Astrocyte of the cerebellum (primary cell): Measurements from ENCODE around the gene SCP2.
A peak's percentile ranks its signal among the peaks of the same experiment; 100 is the strongest.

Experiments
- DNase-seq: peaks from one replicate; pipeline ENCODE4 v3.0.0-alpha.2; 2011; ENCODE audit warnings: low read depth
- H3K4me3 ChIP-seq: 2 replicates; pipeline ENCODE4 v1.5.1; 2011; ENCODE audit warnings: mild to moderate bottlenecking, low read depth, low read length, moderate library complexity
- in situ Hi-C: cut with HindIII; loops from 2 replicates; pipeline ENCODE4 v1.10.0; 2017; ENCODE audit warnings: low sequenced_read_pairs
- TF ChIP-seq, protein P1 (sequence below): IDR thresholded peaks from 2 replicates; pipeline ENCODE4 v1.5.1; 2012; ENCODE audit warnings: low read length, low read depth, moderate library complexity, mild to moderate bottlenecking; ENCODE audit errors: missing control alignments

The SCP2 gene

DNA sequence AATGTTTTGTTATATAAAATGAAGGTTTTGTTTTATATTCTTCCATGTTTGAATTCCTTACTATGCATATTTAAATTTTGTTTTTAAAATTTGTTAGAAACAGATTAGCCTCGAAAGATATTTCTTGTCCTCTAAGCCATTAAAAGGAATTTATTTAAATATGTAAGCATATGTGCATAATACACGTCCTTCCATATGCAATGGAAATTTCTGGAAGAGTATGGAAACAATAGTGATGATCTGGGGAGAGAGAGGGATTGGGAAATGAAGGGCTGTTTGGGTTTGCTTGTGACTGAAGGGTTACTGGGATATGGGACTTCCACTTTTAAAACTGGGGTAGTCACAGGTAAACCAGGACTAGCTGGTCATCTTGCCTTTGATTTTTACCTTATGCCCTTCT is 26.7 kb upstream of the SCP2 start:
- DNase-seq = no peak
- in situ Hi-C loops = no loop called here
- H3K4me3 ChIP-seq = no peak overlapping the region
- TF ChIP-seq, protein P1, sequence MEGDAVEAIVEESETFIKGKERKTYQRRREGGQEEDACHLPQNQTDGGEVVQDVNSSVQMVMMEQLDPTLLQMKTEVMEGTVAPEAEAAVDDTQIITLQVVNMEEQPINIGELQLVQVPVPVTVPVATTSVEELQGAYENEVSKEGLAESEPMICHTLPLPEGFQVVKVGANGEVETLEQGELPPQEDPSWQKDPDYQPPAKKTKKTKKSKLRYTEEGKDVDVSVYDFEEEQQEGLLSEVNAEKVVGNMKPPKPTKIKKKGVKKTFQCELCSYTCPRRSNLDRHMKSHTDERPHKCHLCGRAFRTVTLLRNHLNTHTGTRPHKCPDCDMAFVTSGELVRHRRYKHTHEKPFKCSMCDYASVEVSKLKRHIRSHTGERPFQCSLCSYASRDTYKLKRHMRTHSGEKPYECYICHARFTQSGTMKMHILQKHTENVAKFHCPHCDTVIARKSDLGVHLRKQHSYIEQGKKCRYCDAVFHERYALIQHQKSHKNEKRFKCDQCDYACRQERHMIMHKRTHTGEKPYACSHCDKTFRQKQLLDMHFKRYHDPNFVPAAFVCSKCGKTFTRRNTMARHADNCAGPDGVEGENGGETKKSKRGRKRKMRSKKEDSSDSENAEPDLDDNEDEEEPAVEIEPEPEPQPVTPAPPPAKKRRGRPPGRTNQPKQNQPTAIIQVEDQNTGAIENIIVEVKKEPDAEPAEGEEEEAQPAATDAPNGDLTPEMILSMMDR = no peak

DNA sequence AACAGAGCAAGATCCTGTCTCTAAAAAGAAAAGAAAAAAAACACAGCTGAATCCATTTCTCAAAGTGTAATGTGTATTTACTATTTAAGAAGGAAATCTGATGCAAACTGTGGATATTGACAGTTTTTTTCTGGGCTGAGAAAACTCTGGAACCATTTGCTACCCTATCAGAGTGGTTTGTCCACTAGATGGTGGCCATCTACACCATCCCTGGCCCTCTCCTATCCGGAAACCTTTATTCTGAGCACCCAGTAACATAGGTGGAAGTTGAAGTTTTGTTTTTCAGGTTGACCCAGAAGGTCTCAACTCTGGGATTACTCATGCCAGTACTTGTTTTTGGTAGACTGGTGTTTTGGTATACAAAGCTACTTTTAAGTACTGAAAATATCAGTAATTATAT is 25.7 kb upstream of the SCP2 start:
- no peak for DNase-seq
- TF ChIP-seq, protein P1 = no peak
- in situ Hi-C loops = no loop called here
- H3K4me3 ChIP-seq = no peak overlapping the region

DNA sequence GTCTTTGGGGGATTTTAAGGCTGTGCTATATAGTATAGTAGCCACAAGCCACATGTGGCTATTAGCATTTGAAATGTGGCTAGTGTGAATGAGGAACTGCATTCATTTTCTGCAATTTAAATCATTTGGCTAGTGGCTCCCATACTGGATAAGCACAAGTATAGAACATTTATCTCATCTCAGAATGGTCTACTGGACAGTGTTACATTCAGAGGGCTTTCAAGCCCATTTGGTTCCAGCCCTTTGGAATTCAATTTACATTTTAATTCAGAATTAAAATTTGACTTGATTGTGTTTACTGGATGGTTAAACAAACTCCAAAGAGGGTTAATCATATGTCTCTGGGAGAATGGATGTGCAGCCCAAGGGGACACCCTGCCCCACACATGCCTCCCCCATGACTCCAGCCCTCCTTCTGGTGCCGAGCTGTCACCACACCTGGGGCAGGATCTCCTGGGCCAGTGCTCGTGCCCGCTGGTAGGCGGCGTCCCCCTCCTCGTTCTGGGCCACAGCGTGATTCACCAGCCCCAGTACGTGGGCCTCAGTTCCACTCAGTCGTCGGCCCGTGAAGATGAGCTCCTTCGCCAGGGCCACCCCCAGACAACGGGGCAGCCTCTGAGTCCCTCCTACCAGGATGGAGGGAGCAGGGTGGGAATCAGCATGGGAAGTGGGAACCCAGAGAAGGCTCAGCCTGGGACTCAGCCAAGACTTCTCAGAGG is 22.7 kb upstream of the SCP2 start:
- in situ Hi-C loops = no loop called here
- H3K4me3 ChIP-seq = no peak overlapping the region
- no peak for DNase-seq
- TF ChIP-seq, protein P1 = no peak

DNA sequence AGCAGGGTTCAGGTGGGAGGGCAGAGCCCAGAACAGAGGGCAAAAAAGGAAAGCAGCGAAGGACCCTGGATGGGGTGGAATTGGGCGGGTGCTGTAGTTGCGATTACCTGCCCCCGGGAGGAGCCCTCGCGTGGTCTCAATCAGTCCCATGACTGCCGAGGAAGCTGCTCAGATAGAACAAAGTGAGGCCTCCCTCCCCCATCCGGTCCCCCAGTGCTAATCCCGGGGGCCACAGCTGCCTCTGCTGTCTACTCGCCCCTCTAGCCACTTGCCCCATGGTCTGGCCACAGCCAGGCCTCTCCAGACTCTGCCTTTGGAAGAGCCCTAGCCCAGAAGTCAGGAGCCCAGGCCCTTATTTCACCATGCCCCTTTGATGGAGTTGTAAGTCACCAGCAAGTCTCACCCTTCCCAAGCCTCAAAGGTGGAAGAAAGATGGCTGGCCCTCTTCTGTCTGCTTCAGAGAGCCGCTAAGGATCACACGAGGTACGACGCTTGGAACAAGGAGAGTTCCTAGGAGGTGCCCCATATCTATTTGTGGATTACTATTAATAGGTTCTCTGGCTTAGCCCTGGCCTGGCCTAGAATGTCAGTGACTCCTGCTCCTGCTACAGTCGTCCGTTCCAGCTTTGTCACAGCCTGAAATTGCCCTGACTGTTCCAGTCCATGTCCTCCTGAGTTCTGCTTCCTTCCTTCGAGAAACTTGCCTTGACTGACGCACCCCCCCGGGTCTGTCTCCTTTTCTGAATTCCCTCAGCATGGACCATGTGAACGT is 22.0 kb upstream of the SCP2 start:
- no peak overlapping the region for H3K4me3 ChIP-seq
- no peak for DNase-seq
- in situ Hi-C loops = no loop called here
- TF ChIP-seq, protein P1 = peak; percentile 51

DNA sequence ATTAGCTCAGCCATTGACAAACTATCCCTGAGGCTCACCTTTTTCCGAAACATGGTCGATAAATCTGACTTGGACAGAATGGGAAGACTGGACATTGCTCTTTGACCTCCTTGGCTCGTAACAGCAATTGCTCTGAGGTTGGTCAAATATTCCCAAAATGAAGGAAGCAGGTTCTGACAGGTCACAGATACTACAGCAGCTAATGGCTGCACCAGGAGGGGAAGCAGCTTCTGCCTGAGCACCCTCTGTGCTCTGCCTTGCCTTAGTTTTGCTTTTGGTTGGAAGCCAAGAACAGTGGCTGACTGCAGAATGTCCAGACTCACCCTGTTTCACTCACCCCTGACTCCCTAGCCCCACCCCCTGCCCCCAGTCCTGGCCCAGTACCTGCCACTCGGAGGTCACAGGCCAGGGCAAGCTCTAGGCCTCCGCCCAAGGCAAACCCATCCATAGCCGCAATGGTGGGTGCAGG is 20.9 kb upstream of the SCP2 start:
- TF ChIP-seq, protein P1 = no peak
- in situ Hi-C loops = no loop called here
- DNase-seq = no peak
- no peak overlapping the region for H3K4me3 ChIP-seq

DNA sequence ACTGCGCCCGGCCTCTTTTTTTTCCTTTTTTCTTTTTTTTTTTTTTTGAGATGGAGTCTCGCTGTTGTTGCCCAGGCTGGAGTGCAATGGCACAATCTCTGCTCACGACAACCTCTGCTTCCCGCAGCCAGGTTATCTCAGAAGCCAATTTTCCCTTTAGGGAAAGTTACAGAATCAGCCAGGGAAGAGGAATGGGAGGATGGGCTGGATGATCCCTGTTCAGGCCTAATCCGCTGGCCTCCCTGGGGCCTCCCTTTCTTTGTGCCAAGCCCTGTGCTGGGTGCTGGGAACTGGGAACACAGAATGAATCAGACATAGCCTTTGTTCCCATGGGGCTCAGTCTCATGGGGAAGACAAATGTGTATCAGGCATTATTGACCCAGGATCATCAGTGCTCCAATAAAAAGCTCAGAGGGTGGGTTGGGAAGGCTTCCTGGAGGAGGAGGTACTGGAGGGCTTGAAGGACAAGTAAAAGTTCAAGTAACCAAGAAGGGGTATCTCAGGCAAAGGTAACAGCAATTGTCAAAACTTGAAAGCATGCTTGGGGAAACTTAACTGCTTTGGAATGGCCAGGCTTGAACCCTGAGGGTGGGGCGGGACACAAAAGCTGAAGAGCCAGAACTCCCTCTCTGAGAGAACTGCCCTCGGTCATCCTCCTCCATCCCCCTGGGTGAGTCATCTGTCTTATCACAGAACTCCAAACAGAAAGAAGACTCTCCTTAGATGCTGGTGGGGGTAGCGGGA is 19.8 kb upstream of the SCP2 start:
- no peak overlapping the region for H3K4me3 ChIP-seq
- TF ChIP-seq, protein P1 = no peak
- in situ Hi-C loops = no loop called here
- no peak for DNase-seq
